SU-DHL-6 (cell line): ENCODE measurements around the gene SLC44A1.

Source experiments
- H2AFZ ChIP-seq: fragments of 200-600 bp; sonication (generic); 2 replicates; pipeline ENCODE4 v1.6.1; 2014; ENCODE audit warnings: low read depth, mild to moderate bottlenecking, moderate library complexity, mixed read lengths, antibody characterized with exemption, low read length; ENCODE audit not compliant: severe bottlenecking
- H3F3A ChIP-seq: fragments of 200-600 bp; shearing (Covaris generic); 2 replicates; pipeline ENCODE4 v1.6.0; 2016; ENCODE audit warnings: antibody characterized with exemption, mild to moderate bottlenecking; ENCODE audit not compliant: insufficient read depth
- H3K27ac ChIP-seq: fragments of 200-600 bp; sonication (generic); 2 replicates; pipeline ENCODE4 v1.5.1; 2016; ENCODE audit warnings: low read depth, mild to moderate bottlenecking, low read length, moderate library complexity, mixed read lengths
- H3K27me3 ChIP-seq: fragments of 200-600 bp; sonication (generic), shearing (Covaris generic); 2 replicates; pipeline ENCODE4 v1.6.0; 2014; ENCODE audit warnings: mild to moderate bottlenecking, low read length
- H3K36me3 ChIP-seq: fragments of 200-600 bp; sonication (generic); 2 replicates; pipeline ENCODE4 v1.6.1; 2014; ENCODE audit warnings: mild to moderate bottlenecking, low read length, mixed read lengths
- H3K4me2 ChIP-seq: fragments of 300-600, 200-600 bp; shearing (Covaris generic), sonication (generic); 2 replicates; pipeline ENCODE4 v1.6.0; 2014; ENCODE audit warnings: low read length, low read depth, mild to moderate bottlenecking; ENCODE audit not compliant: poor library complexity, severe bottlenecking
- H3K4me3 ChIP-seq: fragments of 200-600 bp; sonication (generic); 2 replicates; pipeline ENCODE4 v1.5.1; 2014; ENCODE audit warnings: antibody characterized with exemption, low read length, mild to moderate bottlenecking, mixed read lengths; ENCODE audit not compliant: insufficient read depth, poor library complexity, severe bottlenecking
- H3K79me2 ChIP-seq: fragments of 200-600 bp; sonication (generic); 2 replicates; pipeline ENCODE4 v1.6.1; 2014; ENCODE audit warnings: mild to moderate bottlenecking, low read length, moderate library complexity; ENCODE audit not compliant: insufficient read depth
- H3K9ac ChIP-seq: fragments of 200-600 bp; sonication (generic); 2 replicates; pipeline ENCODE4 v1.7.0; 2014; ENCODE audit warnings: mild to moderate bottlenecking, low read length
- H3K9me2 ChIP-seq: fragments of 200-600 bp; sonication (generic); replicated peaks from 2 replicates; pipeline ENCODE4 v1.6.1; 2014; ENCODE audit warnings: low read length; ENCODE audit not compliant: insufficient read depth
- H3K9me3 ChIP-seq: fragments of 200-600 bp; sonication (generic); 2 replicates; pipeline ENCODE4 v1.6.1; 2014; ENCODE audit warnings: low read length, mixed read lengths; ENCODE audit not compliant: insufficient read depth
- H4K20me1 ChIP-seq: fragments of 200-600 bp; sonication (generic); 2 replicates; pipeline ENCODE4 v1.6.1; 2014; ENCODE audit warnings: low read depth, mild to moderate bottlenecking, antibody characterized with exemption, low read length, moderate library complexity, mixed read lengths
- CTCF ChIP-seq: fragments of 200-600 bp; sonication (generic); IDR thresholded peaks from one replicate; pipeline ENCODE4 v1.5.1; 2017; ENCODE audit warnings: antibody characterized with exemption, mild to moderate bottlenecking, low read length, moderate library complexity; ENCODE audit not compliant: insufficient read depth, poor library complexity, severe bottlenecking
- EZH2phosphoT487 ChIP-seq: fragments of 200-600 bp; sonication (generic), shearing (Covaris generic); conservative IDR thresholded peaks from 2 replicates; pipeline ENCODE4 v1.6.1; 2018; ENCODE audit warnings: mild to moderate bottlenecking, antibody characterized with exemption, low read length, moderate library complexity, mixed read lengths

Gene SLC44A1

GRCh38 chr9:105443121-105443520 lies 198.7 kb downstream of the SLC44A1 start:
- H3K9me2 ChIP-seq = no peaks in the 10 kb centered on the region
- no peaks in the 10 kb centered on the region for H3K27me3 ChIP-seq
- H3F3A ChIP-seq = no peaks in the 10 kb centered on the region
- no peak overlapping the region for H3K9ac ChIP-seq
- no peak overlapping the region for H3K27ac ChIP-seq
- H3K4me2 ChIP-seq = no peak overlapping the region
- TF ChIP-seq CTCF (no peak), EZH2phosphoT487 (no peak)
- no peaks in the 10 kb centered on the region for H4K20me1 ChIP-seq
- no peak overlapping the region for H3K4me3 ChIP-seq
- H3K36me3 ChIP-seq = no peaks in the 10 kb centered on the region
- no peak overlapping the region for H2AFZ ChIP-seq
- H3K9me3 ChIP-seq = no peaks in the 10 kb centered on the region
- no peaks in the 10 kb centered on the region for H3K79me2 ChIP-seq

GRCh38 chr9:105444130-105444529 lies 199.7 kb downstream of the SLC44A1 start:
- Histone ChIP-seq H3K4me3 (no peak overlapping the region), H3K9me3 (no peaks in the 10 kb centered on the region), H3K9me2 (no peaks in the 10 kb centered on the region), H3K79me2 (no peaks in the 10 kb centered on the region), H2AFZ (no peak overlapping the region), H3K4me2 (no peak overlapping the region), H4K20me1 (no peaks in the 10 kb centered on the region), H3K9ac (no peak overlapping the region), H3K36me3 (no peaks in the 10 kb centered on the region), H3F3A (no peaks in the 10 kb centered on the region), H3K27ac (no peak overlapping the region), H3K27me3 (no peaks in the 10 kb centered on the region)
- TF ChIP-seq CTCF (no peak), EZH2phosphoT487 (no peak)

GRCh38 chr9:105445203-105445881 lies 200.9 kb downstream of the SLC44A1 start:
- no peaks in the 10 kb centered on the region for H3K27me3 ChIP-seq
- no peaks in the 10 kb centered on the region for H3K79me2 ChIP-seq
- H3K27ac ChIP-seq = no peak overlapping the region
- H3K9ac ChIP-seq = no peak overlapping the region
- no peak overlapping the region for H2AFZ ChIP-seq
- no peaks in the 10 kb centered on the region for H3K36me3 ChIP-seq
- no peak overlapping the region for H3K4me3 ChIP-seq
- no peaks in the 10 kb centered on the region for H3K9me2 ChIP-seq
- no peaks in the 10 kb centered on the region for H3F3A ChIP-seq
- no peaks in the 10 kb centered on the region for H3K9me3 ChIP-seq
- TF ChIP-seq EZH2phosphoT487 (no peak), CTCF (no peak)
- H4K20me1 ChIP-seq = no peaks in the 10 kb centered on the region
- H3K4me2 ChIP-seq = no peak overlapping the region
